NCI-H187 (cell line): ENCODE measurements around the gene SDR39U1.

Experiments used
- DNase-seq, 2 experiments: peaks; one replicate each; lab custom pipeline; 2025; lab: John Stamatoyannopoulos, UW

The SDR39U1 gene

DNA sequence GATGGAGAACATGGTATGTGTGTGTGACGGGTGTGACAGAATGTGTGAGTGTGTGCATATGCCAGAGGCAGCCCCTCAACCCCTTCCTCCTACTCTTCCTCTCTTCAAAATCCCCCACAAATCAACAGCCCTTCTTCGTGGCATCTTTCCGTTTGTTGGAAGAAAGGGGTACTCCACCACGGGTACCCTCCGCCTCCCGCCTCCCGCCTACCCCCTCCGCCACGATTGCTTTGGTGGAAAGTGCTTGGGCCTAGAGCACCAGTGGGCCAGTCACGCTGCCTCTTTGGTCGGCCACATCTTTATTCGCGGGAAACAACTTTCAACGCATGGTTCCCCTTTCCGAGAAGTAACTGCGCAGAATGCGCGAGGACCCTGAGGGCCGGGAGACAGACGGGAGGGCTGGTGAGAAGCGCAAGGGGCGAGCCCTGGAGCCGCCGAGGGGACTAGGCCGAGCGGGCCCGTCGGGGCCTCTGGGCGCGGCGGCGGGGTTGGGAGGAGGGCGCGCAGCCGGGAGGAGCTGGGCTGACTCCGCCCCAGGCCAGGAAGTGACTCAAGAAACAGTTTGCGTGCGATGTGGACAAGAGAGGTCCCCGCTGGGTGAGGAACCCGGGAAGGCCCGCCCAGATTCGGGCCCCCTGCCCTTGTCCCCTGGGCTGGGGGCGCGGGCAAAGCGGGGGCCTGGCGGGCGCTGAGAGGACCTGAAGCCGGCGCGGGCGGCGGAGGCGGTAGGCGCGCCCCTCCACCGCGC, 13.0 kb downstream of the SDR39U1 start, which contains the start of the genes CBLN3 and KHNYN:
Gene CBLN3 (minus strand): TSS at position 274 of the 748 bp plus-strand sequence. CDS start 614 bp downstream, outside the sequence.
Gene KHNYN (plus strand): TSS at position 560 of the 748 bp plus-strand sequence. CDS start 777 bp downstream, outside the sequence.
- peak; percentile 12 to 67 for DNase-seq

DNA sequence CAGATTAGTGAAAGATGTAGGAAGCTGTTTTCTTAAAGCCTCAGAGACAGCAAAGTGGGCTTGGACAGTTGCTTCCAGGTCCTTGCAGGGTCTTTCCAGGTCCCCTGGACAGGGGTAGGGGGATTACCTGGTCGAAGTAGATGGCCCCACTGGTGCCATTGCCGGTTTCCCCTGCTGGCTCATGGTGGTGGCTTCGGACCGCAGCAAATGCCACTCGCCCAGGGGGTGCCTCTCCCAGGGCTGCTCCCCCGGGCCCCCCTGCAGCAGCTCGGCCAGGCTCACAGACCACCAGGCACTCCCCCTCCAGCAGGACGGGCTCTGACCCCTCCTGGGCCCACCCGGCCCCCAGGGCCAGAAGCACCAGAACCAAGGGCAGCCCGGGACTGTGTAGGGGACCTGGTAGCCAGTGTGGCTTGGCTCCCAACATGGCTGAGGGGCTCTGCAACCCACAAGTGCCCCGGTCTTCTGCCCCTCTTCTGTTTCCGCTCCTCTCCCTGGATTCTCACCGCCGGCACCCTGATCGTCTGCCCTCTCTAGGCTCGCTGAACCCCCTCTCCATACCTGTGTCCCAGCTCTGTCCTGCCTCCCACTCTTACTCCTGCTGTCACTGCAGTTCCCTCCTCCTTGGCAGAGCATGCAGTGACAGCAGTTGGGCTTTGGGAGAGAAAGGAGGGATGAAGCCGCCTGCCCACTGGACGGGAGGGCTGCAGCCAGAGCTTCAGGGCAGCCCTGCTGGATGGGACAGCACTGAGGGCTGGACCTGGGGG, 13.8 kb downstream of the SDR39U1 start:
- DNase-seq = no peak

DNA sequence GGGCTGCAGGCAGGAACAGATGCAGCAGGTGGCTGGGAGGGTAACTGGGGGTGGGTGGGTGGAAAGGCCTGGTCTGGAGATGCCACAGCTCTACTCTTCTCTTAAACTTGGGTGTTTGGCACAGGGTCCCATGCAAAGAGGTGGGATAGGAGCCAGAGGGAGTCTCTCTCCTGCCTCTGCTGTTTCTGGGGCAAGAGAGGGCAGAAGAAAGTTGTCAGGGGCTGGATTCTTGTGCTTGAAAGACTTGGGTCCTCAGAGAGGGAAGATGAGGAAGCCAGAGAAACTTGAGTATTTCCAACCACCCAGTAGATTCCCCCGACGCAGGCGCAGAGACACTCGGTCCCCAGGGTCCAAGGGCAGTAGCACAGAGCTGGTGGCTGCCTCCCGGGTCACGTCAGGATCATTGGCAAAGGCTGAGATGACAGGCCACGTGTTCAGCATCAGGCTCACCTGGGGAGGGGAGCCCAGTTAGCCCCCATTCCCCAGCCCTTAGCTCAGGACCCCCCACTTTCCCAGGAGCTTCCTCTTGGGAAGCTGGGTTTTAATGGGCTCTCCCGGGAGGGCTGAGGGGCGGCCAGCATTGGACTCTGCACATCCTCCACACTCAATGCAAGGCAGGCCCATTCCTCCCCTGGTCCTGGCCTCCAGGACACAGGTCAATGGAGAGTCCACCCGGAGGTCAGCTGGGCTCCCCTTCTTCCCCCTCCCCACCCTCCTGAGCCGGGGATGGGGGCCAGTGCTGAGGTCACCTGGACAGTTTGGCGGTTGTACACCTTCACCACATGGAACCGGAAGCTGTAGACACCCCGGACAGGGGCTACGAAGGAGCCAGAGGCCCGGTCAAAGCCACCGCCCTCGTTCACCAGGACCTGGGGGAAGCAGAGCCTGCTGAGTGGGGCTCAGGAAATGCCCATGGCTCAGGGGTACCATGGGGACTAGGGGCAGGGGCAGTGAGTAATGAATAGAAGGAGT, 14.8 kb downstream of the SDR39U1 start:
- DNase-seq = no peak

DNA sequence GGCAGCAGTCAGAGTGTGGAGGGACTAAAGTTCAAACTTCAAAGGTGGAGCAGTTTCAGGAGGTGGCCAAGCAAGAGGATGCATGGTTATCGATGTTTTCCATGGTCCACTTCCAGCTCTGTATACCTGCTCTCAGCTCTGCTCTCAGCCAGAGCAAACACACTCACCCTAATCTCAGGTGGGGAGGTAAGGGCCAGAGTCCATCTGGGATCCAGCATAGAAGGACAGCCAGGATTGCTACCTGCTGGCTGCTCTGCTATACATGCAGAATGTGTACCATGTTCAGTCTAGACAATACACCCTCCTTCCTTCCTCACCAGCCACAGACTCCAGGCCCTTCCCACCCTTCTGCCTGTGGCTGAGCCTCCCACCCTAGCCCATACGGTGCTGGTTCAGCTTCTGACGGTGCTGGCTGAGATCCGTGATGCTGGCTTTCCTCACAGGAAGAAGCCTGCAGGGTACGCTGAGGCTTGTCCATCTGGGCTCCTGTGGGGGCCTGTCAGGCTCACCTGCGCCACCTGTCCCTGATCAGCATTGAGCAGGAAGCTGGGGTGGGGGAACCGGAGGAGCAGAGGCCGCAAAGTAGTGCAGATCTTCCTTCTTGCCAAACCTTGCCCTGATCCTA, 15.6 kb downstream of the SDR39U1 start:
- DNase-seq = no peak

DNA sequence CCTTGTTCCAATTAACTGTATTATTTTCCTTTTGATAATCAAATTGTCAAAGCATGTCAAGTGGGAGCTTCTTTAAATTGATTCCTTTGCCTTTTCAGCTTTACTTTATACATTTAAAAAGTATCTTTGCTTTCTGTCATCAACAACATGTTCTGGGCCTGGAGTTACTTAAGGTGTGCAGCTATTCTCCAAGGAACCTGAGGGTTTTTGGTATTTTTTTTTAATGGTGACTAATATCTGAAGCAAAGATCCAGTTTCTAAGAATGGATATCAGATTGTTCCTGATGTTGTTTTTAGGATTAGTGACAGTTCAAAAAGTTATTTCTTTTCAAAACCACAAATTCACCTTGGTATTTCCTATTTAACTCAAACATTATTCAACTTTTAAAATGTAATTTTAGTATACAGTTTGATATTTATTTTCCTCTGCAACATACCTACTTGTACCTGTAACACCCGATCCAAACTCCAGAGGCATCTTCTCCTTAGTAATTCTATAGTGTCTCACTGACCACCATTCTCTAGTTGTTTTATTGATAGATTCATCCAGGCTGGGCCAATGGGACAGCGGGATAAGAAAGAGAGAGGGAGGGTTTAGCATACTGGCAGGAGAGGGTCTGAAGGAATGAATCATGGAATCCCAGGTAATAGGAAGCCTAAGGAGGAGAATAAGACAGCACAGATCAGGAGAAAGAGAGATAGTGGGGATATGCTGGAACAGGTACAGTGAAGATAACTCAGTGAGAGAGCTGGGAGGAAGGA, 16.2 kb downstream of the SDR39U1 start:
- no peak for DNase-seq

DNA sequence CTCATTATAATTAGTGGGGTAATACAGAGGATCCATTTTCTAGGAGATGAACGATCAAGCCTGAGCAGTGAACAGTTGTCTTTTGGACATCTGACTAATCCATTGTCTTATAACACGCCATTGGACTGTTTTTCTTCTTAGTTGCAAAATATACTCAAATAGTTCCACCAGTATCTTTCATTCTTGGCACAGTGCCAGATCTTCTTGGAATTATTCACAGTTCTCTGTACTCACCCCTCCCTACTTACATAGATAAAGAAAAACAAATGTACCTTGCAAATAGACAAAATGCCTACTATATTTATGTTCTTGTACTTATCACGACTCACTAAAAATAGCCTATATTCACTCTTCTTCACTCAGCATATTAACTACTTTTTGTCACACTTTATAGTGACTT, 16.9 kb downstream of the SDR39U1 start:
- no peak for DNase-seq

DNA sequence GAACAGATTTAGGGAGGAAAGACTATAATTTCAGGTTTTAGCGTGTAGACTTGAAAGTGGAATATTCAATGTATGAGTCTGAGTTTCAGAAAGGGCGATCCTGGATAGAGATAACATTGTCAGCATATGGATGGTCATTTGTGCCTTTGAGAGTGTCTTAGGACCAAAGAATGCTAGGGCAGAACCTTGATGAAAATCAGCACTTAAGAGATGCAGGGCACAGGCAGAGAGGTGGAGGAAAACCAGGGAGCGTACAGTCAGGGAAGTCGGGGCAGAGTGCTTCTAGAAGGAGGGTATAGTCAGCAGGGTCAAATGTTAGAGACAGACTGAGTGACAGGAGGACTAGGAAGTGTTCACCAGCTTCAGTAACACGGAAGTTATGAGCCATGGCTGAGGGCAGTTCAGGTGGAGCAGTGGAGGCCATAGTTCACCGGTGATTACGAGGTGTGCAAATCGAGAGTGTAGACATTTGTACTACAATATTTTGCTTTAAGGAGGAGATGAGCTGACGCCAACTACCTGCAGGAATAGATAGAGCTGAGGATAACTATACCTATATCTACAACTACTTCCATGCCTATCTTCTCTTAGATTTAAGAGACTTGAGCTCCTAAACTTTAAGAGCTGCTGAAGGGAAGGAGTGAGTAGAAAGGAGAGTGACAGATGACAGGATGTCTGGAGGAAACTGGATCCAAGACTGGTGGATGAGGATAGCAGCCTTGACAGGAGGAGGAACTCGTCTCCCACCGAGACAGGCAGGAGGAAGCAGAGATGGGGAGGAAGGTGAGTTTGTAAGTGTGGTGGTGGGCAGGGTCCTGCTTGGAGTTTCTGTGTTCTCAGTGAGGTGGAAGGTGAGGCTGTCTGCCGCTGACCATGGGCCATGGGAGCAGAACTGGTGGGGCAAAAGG, 19.6 kb downstream of the SDR39U1 start:
- DNase-seq = no peak

DNA sequence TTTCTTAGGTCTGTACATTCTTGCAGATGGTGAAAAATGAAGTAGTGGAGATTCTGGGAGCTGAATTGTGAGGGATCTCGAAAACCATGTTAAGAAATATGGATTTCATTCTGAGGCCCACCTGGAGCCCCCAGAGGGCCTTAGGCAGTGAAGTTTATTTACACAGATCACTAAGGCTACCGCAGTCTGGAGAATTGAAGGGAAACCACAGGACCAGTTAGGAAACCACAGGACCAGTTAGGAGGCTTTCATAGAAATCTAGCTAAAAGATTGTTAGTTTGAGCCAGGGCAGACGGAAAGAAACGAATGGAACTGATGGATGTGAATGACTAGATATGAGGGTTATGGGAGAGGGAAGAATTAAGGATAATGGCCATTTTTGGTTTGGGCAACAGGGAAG, 20.3 kb downstream of the SDR39U1 start:
- no peak for DNase-seq

DNA sequence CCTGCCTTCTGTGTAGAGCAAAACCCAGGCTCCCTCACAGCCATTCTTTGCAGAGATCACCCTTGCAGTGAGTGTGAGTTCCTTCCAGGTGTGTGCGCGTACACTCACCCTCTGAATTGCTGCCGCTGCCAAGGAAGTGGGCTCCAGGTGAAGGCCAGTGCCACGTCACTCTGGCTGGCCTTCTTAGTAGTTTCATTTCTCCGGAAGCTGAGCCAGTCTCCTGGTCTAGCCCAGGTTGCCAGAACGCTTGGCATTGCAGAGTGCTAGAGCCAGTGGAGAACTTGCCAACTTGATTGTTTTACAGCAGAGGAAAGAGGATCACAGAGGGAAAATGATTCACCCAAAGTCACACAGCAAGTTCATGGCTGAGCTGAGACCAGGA, 24.1 kb downstream of the SDR39U1 start:
- DNase-seq = no peak

DNA sequence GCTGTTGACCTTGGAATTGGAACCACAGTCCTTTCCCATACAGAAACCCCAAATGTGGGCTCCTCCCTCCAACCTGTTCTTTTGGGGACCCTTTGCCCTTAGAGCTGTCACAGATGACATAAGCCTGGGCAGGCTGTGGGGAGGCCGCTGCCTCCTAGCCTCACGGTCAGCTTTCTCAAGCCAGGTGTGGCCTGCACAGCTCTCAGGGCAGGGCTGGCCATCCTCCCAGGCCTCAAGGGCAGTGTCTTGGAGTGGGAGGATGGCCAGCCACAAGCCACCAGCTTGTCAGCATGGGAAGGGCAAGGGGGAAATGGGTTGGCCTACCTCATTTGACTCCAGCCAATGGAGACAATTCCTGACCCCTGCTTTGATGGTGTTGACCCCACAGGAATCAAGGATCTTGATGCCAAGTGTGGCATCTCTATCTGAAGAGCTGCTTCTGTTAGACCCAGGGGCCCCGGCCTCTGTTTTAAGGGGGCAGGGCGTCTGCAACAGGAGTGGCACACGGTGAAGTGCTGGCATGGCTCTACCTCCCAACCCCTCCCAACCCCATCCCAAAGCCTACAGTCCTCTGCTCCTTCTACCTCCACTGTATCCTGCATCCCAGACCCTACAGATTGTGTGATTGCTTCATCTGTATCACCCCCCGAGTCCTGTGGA, 24.6 kb downstream of the SDR39U1 start:
- no peak for DNase-seq

DNA sequence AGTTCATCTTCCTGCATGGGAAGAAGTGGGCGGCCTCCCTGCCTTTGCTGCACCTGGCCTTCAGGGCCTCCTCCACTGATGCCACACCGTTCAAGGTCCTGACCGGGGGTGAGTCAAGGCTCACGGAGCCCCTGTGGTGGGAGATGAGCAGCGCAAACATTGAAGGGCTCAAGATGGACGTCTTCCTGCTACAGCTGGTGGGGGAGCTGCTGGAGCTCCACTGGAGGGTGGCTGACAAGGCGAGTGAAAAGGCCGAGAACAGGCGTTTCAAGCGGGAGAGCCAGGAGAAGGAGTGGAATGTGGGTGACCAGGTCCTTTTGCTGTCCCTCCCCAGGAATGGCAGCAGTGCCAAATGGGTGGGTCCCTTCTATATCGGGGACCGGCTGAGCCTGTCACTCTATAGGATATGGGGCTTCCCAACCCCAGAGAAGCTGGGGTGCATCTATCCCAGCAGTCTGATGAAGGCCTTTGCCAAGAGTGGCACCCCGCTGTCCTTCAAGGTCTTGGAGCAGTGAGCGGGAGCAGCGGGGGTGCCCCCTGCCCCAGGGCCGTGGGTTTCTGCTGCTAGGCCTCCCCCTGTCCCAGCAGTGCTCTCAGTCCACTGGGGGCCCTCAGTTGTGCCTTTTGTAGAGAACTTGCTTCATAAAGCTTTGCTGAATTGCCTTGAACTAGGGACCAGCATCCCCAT, 25.5 kb downstream of the SDR39U1 start:
- DNase-seq = no peak

DNA sequence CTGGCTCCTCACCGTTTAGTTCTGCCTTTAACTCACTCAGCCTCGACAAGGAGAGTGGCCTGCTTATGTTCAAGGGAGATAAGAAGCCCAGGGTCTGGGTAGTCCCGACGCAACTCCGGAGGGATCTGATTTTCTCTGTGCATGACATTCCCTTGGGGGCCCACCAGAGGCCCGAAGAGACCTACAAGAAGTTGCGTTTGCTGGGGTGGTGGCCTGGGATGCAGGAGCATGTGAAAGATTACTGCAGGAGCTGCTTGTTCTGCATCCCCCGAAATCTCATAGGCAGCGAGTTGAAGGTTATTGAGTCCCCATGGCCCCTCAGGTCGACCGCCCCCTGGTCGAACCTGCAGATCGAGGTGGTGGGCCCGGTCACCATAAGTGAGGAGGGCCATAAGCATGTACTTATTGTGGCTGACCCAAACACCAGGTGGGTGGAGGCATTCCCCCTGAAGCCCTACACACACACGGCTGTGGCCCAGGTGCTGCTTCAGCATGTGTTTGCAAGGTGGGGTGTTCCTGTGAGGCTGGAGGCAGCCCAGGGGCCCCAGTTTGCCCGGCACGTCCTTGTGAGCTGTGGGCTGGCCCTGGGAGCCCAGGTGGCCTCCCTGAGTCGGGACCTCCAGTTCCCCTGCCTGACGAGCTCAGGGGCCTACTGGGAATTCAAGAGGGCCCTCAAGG, 26.2 kb downstream of the SDR39U1 start:
- DNase-seq = no peak

DNA sequence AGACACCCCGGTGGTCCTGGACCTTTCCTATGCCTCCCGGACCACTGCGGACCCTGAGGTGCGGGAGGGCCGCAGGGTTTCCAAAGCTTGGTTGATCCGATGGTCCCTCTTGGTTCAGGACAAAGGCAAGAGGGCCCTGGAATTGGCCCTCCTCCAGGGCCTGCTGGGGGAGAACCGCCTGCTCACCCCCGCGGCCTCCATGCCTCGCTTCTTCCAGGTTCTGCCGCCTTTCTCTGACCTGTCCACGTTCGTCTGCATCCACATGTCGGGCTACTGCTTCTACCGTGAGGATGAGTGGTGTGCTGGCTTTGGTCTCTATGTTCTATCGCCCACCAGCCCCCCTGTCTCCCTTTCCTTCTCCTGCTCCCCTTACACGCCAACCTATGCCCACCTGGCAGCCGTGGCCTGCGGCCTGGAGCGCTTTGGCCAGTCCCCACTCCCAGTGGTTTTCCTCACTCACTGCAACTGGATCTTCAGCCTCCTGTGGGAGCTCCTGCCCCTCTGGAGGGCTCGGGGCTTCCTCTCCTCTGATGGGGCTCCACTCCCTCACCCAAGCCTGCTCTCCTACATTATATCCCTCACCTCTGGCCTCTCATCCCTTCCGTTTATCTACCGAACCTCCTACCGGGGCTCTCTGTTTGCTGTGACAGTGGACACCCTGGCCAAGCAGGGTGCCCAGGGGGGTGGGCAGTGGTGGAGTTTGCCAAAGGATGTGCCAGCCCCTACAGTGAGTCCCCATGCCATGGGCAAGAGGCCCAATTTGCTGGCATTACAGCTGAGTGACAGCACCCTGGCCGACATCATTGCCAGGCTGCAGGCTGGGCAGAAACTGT, 26.9 kb downstream of the SDR39U1 start:
- no peak for DNase-seq

DNA sequence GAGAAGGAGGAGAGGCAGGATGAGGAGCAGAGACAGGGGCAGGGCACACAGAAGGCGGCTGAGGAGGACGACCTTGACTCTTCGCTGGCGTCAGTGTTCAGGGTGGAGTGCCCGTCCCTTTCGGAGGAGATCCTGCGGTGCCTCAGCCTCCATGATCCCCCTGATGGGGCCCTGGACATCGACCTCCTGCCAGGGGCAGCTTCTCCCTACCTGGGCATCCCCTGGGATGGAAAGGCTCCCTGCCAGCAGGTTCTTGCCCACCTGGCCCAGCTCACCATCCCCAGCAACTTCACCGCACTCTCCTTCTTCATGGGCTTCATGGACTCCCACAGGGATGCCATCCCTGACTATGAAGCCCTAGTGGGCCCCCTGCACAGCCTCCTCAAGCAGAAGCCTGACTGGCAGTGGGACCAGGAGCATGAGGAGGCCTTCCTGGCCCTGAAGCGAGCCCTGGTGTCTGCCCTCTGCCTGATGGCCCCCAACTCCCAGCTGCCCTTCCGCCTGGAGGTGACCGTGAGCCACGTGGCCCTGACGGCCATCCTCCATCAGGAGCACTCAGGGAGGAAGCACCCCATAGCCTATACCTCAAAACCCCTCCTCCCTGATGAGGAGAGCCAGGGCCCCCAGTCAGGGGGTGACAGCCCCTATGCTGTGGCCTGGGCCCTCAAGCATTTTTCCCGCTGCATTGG, 27.7 kb downstream of the SDR39U1 start:
- no peak for DNase-seq

DNA sequence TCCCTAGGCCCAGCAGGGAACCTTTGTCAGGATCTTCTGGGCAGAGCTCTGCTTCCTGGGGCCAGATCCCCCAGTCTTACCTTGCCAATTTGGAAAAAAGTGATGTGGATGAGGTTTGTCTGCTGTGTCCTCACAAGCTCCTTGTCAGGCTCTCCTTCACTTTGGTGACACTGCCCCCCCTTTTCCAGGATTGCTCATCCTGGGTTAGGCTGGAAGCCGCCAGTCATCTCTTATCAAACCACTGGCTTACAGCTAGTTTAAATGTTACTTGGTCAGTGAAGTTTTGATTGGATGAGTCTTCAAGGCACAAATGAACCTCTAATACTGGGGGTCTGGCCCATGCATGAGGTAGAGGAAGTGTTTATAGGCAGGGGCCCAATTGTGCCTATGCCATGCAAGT, 28.5 kb downstream of the SDR39U1 start:
- no peak for DNase-seq
